GM18508 (cell line): ENCODE measurements around the gene ZNF717.
"Not testable (repeated sequence)": the region's sequence is repeated elsewhere in the genome, so short reads cannot be mapped to it uniquely, and the experiment has no call there.

Experiments
- ATAC-seq: cut with Tn5 transposase; IDR thresholded peaks from one replicate; pipeline ENCODE4 v1.9.1; 2021; ENCODE audit warnings: moderate number of reproducible peaks; ENCODE audit not compliant: insufficient read depth, unreplicated experiment

ZNF717 gene

DNA sequence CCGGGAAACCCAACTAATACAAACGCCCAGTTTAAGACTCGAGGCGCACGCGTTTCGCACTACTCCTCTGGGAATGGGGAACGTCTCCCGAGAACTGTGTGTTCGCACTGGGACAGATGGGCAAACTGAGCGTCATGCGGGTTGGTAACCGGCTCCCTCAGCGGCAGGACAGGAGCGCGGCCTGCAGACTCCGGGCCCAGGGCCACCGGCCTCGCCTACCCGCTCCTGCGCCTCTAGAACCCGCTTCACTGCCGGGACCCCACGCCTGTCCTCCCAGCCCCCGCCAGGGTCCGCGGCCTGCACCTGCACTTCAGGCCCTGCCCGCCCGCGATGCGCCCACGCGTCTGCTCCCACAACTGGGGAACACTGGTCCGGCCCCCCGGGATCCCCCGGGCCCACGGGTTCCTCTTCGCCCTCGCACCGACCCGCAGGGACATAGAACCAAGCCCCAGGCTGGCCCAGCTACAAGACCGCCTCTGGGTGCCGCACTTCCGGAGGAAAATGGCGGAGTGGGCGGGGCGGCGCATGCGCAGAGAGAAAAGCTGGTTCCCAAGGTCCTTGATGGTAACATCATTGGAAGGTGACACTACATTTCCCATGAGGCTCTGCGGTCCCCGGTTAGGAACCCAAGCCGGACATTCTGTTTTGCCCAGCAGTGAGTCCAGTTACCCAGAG lies at the start of gene ZNF717:
Gene ZNF717, minus strand, starts transcription at position 469 of the 675 bp plus-strand sequence. CDS start 2,187 bp downstream, outside the sequence.
- ATAC-seq = not testable (repeated sequence)

DNA sequence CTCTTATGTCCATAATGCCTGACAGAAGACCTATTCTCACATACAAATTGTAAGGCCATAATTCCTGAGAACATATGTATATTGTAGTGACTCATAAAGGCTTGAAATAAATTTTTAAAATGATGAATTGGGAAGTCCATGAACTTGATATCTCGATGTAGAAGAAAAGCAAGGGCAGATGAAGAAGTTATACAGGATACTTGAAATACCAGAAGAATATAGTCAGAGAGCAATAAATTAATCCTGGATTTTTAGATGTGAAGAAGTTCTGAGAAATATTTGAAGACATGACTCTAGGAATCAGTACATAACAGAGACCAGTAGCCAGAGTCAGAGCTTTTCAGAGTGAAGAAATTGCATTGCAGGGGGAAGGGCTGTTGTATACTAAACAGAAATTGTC lies 45.7 kb upstream of the ZNF717 start:
- ATAC-seq = not testable (repeated sequence)

DNA sequence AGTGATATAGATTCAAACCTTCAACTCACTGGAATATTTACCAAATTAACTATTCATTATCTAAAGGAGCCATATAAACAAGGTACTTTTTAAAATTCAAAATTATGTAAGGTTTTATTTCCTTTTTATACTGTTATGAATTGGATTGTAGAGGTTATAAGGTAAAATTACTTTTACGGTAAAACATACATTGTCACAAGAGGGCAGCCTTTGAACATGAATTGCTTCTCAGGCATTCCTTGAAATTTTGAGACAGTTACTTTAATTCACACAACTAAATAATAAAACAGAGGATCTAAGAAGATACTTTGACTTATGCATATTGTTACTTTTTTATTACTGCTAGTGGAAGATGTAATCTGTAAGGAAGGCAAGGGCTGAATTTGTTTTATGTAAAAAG lies 32.7 kb upstream of the ZNF717 start:
- not testable (repeated sequence) for ATAC-seq

DNA sequence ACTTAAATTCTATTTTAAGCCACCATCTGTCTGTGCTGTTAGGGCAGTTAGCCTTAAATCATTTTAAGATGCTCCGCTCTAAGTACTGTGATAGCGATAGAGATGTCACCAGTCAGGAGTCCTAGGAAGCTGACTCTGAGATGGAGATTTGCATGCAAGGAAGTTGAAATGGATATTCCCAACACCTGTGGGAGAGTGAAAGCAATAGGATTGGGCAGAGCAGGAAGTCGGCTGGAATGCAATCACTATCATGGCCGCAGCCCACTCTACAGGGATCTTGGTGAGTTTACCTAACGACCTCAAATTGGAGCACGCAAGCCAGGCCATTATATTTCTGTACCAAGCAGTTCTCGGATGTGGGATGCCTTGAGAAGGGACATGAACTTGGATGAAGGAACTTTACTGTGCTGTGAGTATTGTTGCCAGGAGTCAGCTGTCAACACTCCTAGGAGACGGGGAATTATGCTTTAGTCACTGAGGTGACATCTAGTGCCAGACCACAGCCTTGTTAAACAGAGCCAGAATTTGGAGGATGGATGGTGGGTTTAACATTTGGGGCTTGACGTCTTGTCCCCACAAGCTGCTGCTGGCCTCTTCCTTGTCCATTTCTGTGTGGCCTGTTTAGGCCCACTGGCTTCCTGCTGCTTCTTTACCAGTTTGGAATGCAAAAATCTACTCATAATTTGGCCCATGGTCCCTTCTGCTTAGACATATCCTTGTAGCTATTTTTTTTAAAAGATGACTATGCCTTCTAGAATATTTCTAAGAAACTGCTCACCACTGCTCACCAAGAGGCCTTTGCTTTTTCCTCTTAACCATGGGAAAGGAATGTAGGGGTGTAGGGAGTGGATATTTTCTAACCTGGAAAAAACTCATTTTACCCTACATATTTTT lies 31.2 kb upstream of the ZNF717 start:
- ATAC-seq = not testable (repeated sequence)

DNA sequence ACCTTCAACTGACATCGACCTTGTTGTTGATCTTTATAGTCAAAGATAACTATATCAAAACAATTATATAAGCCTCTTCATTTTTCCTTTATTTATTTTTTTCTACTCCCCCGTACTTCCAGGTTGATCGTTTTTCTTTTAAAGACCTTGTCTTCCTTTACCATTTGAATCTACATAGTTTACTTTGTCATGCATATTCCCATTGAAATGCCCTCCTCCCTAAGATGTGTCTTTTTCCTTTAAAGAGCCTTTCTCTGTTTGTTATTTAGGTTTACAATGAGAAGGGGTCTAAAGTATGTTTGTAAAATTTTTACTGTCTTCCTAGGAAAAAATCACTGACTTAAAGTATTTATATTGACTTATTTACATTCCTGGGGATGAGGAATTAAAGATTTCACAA lies 29.4 kb upstream of the ZNF717 start:
- ATAC-seq = no peak

DNA sequence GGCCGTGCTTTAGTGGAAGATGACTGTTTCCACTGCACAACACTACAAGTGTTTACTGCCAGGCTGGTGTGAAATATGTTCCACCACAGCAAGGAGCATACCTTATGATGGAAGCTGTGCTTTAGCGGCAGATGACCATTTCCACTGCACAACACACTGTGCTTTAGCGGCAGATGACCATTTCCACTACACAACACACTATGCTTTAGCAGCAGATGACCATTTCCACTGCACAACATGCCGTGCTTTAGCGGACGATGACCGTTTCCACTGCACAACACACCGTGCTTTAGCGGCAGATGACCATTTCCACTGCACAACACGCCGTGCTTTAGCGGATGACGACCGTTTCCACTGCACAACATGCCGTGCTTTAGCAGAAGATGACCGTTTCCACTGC lies 2.8 kb downstream of the ZNF717 start:
- ATAC-seq = no peak

DNA sequence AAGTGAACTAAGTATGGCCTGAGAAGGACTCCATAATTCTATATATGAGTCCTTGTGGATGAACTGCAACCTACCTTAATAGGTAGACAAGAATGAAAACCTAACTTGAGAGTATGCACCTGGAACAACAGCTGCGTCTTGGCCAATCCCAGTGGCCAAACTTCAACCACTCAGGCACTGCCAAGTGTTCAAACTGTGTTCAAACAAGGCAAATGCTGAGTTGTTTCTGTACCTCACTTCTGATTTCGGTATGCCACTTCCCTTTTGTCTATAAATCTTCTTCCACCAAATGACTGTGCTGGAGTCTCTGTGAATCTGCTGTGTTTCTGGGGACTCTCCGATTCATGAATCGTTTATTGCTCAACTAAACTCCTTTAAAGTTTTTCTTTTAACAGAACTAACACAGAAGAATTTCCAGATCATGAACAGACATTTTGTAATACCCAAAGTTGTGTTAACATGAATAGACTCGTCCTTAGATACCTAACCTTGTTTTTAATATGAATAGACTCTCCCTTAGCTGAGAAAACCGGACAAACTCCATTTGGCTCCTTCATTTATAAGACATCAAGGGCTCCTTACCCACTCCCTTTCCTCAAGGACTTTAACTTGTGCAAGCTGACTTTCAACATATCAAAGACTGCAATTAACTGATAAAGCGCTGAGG lies 4.1 kb downstream of the ZNF717 start:
- ATAC-seq = no peak

DNA sequence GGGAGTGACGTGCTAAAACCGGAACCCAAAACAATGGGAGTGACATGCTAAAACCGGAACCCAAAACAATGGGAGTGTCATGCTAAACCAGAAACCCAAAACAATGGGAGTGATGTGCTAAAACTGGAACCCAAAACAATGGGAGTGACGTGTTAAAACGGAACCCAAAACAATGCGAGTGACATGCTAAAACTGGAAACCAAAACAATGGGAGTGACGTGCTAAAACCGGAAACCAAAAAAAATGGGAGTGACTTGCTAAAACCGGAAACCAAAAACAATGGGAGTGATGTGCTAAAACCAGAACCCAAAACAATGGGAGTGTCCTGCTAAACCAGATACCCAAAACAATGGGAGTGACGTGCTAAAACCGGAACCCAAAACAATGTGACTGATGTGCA lies 7.6 kb downstream of the ZNF717 start:
- ATAC-seq = not testable (repeated sequence)

DNA sequence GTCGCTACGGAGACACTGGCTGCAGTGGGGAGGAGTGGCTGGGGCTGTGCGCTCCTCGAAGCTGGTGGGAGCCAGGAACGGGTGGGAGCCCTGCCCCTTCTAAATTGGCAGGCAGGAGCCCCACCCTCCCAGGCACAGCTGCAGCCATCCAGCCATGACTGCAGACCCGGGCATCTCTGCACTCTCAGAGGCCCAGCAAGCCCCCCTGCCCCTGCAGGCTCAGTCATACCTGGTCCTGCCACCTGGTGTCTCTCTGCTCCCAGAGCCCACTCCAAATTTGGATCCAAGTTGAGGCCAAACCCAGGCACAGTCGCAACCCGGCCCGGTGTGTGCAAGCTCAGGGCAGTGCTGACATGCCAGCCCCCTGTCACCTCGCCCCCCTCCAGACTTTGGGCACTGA lies 13.7 kb downstream of the ZNF717 start:
- ATAC-seq = not testable (repeated sequence)

DNA sequence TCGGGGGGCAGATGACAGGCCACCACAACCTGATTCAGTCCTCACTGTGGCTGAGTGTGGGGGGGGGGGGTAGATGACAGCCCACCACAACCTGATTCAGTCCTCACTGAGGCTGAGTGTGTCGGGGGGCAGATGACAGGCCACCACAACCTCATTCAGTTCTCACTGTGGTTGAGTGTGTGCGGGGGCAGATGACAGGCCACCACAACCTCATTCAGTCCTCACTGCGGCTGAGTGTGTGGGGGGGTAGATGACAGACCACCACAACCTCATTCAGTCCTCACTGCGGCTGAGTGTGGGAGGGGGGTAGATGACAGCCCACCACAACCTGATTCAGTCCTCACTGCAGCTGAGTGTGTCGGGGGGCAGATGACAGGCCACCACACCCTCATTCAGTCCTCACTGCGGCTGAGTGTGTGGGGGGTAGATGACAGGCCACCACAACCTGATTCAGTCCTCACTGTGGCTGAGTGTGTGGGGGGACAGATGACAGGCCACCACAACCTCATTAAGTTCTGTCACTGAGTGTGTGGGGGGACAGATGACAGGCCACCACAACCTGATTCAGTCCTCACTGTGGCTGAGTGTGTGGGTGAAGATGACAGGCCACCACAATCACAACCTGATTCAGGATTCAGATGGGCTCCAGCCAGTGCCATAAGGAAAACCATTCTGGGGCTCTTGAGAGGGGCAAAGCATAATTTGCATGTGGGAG lies 16.9 kb downstream of the ZNF717 start:
- ATAC-seq = no peak

DNA sequence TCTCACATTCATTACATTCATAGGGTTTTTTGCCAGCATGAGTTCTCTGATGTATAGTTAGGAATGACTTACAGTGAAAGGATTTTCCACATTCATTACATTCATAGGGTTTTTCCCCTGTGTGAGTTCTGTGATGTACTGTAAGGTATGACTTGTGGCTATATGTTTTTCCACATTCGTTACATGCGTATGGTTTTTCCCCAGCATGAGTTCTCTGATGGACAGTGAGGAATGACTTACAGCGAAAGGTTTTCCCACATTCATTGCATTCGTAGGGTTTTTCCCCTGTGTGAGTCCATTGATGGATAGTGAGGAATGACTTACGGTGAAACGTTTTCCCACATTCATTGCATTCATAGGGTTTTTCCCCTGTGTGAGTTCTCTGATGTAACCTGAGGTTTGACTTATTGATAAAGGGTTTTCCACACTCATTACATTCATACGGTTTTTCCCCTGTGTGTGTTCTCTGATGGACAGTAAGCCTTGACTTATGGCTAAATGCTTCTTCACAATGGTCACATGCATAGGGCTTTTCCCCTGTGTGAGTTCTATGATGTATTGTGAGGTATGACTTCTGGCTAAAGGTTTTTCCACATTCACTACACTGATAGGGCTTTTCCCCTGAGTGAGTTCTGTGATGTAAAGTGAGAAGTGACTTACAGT lies 47.4 kb downstream of the ZNF717 start:
- ATAC-seq = no peak

DNA sequence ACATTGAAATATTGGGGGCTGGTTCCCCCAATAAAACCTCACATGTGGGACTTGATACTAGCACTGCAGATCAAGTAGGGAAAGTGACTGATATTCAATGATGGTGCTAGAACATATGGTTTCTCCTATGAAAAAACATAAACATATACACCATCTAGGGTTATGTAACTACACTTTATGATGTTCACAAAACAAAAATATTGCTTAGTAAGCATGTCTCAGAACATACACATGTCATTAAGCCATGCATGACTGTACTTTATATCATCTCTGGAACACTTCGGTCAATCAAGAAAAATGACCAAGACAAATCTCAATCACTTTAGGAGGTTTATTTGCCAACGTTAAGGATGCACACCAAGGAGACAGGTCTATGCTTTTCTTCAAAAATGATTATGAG lies 57.4 kb downstream of the ZNF717 start:
- ATAC-seq = no peak

DNA sequence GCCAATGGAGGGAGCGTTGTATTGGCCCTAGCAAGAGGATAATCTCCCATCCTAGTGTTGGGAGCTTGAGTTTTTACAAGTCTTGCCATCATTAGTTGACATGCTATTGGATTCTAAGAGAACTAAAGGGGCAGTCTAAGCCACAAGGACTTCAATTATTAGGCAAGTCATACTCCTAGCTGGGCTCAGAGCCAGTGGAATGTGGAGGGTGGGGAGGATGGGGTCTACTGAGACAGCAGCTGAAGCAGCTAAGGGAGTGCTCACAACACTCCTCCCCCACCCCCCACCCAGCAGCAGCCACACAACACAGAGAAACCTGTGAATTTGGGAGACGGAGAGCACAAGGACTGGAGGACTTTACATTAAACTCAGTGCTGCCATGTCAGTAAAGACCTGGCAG lies 93.3 kb downstream of the ZNF717 start:
- no peak for ATAC-seq

DNA sequence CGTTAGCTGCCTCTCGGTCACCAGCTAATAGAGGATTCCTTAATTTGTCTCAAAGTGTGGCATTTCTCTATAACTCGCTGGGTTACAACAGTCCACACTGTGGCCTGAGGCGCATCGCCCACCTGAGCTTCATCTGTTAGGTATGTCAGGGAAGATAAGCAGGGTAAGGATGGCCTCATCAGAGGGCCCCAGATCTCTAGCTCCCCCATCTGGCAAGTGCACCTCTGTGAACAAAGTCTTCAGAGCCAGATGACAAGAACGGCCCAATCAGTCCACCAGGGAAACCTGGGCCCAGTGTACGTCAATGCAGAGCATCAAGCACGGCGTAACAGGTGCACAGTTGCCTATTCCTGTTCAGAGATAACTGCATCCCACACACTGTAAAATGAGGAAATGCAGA lies 98.0 kb downstream of the ZNF717 start:
- no peak for ATAC-seq
